ENCODE data around the gene CD22.

CD22 gene

GRCh38 chr19:35295792-35296462, 33.1 kb upstream of the CD22 start:
- no peak for DNase-seq

- no peak for DNase-seq
Observed at GRCh38 chr19:35296644-35297514, 32.1 kb upstream of the CD22 start.

GRCh38 chr19:35297515-35297848, 31.5 kb upstream of the CD22 start:
- no peak for DNase-seq

DNA sequence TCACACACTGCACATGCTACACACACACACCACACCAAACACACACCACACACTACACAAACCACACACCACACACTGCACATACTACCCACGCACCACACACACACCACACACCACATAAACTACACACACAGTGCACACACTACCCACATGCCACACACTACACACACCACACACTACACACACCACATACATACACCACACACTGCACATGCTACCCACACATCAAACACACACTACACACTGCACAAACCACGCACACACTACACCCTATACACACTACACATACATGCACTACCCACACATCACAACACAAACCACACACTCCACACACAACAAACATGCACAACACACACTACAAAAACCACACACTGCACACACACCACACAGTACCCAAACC, 31.1 kb upstream of the CD22 start:
- no peak for DNase-seq

GRCh38 chr19:35298561-35298972, 30.4 kb upstream of the CD22 start:
- no peak for DNase-seq

- DNase-seq = no peak
Observed at GRCh38 chr19:35299523-35300338, 29.3 kb upstream of the CD22 start.

GRCh38 chr19:35300339-35300649, 28.7 kb upstream of the CD22 start:
- DNase-seq = no peak

DNA sequence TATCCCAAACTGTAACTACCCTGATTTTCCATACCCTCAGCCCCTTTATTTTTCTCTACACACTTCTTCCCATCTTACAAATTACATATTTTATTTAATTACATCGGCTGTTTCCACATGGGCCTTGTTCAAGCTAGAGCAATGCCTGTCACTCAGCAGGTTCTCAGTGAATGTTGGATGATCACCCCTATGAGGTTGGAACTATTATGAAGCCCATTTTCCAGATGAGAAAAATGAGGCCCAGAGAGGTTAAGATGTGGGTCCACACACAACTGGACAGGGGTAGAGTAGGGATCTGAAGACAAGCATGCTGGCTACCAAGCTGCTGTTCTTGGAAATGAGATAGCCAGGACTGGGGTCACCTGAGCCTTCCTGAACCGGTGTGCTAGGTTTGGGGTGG, 27.0 kb upstream of the CD22 start:
- DNase-seq = no peak

GRCh38 chr19:35302446-35302845, 26.5 kb upstream of the CD22 start:
- no peak for DNase-seq

- no peak for DNase-seq
Observed at GRCh38 chr19:35303357-35303915, 25.6 kb upstream of the CD22 start.

- no peak for DNase-seq
Observed at GRCh38 chr19:35304036-35304435, 25.0 kb upstream of the CD22 start.

DNA sequence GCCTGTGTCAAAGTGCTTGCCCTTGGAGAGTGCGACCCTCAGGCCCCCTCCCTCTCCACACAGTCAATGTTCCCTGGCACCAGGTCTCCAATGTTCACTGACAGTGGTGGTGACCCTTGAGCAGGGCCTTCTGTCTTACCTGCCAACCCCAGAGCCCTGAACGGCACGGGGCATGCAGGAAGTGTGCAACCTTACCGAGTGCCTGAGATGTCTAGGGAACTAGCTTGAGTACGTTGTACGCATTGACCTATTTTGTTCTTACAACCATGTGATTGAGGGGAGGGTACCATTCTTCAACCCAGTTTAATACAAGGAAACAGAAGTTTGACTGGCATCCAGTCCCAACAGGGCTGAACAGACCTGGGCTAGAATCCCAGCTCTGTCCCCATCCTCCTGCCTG, 23.8 kb upstream of the CD22 start:
- DNase-seq = no peak

DNA sequence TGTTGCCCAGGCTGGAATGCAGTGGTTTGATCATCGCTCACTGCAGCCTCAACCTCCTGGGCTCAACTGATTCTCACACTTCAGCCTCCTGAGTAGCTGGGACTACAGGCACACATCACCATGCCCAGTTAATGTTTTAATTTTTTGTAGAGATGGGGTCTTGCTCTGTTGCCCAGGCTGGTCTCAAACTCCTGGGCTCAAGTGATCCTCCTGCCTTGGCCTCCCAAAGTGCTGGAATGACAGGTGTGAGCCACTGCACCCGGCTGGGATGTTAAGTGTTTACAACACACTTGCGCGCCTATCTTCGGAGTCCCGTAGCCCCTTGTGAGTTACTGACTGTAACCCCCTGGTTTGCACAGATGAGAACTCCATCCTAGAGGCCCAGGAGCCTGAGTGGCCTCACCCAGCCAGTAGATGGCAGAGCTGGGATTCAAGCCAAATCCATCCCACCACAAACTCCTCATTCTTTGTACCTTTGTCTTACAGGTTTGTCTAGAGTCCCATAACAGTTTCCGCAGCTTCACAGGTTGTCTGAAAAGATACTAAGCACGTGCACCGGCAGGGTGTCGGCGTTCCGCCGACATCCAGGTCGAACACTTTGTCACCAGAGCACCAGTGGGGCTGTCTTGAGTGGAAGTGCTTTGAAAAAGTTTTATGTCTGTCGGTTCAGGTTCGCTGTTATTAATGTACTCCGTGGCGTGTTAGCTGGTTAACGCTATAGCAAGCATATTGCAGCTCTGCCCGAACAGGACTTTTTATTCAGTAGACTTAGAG, 22.3 kb upstream of the CD22 start:
- DNase-seq = no peak

- DNase-seq = no peak
Observed at GRCh38 chr19:35307931-35308330, 21.1 kb upstream of the CD22 start.

- DNase-seq = peak; percentile 46
Observed at GRCh38 chr19:35308910-35309309, 20.1 kb upstream of the CD22 start.

GRCh38 chr19:35309481-35310279, 19.3 kb upstream of the CD22 start:
- DNase-seq = peak; percentile 78

GRCh38 chr19:35310331-35310730, 18.7 kb upstream of the CD22 start:
- no peak for DNase-seq

GRCh38 chr19:35310811-35311465, 18.0 kb upstream of the CD22 start:
- DNase-seq = no peak

DNA sequence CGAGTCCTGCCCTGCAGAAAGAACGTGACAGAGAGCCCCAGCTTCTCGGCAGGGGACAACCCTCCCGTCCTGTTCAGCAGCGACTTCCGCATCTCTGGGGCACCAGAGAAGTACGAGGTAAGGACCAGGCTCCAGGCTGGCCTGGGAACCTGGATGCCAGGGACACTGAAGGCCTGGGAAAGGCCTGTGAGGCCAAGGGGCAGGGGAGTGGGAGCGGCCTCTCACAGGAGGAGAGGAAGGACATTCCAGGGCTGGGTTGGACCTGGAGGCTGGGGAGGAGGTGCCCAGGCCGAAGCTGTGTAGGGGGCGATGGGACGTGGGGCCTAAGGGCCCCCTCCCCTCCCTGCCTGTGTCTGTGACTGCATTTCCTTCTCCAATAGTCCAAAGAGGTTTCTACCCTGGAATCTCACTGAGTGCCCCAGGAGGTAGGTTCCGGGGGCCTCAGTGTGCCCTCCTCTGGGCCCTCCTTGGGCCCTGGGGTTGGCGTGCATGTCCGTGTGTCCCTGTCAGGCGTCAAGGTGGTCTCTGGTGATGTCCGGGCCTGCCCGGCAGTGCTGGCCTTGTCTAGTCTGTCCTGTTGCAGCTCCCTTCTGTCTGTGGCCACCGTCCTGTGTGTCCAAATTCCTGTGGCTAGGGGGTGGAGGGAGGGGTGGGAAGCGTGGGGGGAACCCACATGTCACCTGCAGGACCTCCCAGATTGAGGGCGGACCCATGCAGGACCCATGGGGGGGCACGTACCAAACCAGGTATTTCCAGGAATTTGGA, 16.9 kb upstream of the CD22 start:
- no peak for DNase-seq

DNA sequence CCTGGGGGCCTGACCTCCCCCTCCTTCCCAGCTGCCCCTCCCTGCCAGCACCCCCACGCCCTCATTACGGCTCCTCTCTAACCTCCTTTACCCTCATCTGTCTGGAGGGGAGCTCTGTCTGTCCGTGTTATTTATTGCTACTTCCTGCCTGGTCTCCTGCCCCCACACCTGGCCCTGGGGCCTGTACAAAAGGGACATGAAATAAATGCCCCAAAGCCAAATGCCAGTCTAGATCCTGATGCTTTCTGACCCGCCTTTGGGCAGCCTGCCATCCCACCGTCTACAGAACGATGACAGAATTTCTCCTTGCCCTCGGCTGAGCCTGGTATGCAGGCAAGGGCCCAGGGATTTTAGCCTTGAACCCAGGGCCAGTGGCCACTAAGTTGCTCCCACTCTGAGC, 15.4 kb upstream of the CD22 start:
- DNase-seq = no peak

Measured in right kidney (tissue), 1 donor.